ENCODE measurements around the gene CDH22.

The CDH22 gene

DNA sequence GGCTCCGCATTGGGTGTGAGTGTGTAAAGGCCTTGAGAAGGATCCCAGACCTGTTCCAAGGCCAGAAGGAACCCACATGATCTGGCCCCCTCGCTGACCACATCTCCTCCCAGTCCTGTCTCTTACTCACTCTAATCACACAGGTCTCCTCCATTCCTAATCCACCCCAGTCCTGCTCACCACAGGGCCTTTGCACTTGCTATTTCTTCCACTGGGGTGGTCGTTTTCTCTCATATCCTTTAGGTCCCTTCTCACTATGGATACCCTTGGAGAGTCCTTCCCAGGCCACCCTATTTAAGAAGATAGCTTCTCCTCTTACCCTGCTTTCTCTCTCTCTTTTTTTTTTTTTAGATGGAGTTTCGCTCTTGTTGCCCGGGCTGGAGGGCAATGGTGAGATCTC, 124.5 kb downstream of the CDH22 start:
- no peak overlapping the region for H3K4me3 ChIP-seq (ENCODE audit: low read length)
- no peak for TF ChIP-seq ZNF274 (IDR thresholded peaks at IDR 0.05; ENCODE audit: low read depth, low read length)

DNA sequence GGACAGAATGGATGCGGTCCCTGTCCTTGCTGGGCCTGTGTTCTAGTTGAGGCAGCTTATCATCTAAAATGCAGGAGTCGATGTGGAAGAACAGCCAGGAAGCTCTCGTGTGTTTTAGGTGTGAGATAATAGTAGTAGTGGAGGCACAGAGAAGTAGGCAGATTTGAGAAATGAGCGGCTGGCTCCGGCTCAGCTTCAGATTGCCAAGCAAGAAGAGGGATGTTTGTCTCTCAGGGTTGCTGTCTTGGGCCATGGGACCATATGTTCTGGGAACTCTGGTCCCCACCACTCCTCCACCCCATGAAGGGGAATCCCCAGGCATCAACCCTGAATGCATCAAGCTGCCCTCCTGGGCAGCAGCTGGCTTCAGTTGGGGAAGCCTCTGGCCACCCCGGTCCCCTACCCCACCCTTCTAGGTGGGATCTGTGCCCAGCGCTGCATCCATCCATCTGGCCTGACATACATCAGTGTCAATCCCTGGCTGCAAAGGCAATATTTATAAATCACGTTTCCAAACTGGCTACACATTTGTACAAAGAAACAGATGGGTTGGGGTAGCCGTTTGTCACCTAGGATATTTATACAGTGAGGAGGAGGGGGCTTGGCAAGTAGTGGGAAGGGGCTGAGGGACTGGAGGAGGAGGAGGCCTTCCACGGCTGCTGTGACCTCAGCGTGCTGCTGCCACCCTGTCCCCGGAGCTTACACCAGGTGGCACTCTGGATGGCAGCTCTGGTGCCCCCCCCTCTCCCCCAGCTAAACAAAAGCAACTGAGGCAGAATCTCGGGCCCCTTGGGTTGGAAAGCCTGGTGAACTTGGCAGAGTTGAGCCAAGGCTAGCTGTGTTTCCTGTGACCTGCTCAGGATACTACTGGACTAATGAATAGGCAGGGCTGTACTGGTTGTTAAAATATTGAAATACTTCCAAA, 125.8 kb downstream of the CDH22 start:
- TF ChIP-seq ZNF274 (IDR thresholded peaks at IDR 0.05; ENCODE audit: low read depth, low read length), result no peak

DNA sequence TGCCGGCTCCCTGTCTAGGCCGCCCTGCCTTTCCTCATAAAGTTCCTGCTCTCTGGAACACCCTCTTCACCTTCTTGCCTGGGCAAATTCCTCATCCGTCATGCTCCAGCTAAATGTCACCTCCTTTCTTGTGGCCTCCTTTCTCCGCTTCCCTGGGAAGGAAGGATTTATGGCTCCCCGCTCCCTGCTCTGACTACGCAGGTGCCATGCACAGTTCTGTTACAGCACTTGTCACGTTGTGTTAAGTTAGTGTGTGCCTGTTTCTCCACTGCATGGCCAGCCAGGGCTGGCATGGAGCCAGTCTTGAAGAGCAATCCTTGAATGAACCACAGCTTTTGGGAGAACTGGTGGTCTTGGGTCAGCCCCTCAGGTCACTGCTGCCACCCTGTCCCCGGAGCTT, 128.4 kb downstream of the CDH22 start:
- TF ChIP-seq ZNF274 (IDR thresholded peaks at IDR 0.05; ENCODE audit: low read depth, low read length), result no peak

More for the DNA sequence above, 125.8 kb downstream of the CDH22 start:
- no peak overlapping the region for H3K4me3 ChIP-seq (ENCODE audit: low read length)

DNA sequence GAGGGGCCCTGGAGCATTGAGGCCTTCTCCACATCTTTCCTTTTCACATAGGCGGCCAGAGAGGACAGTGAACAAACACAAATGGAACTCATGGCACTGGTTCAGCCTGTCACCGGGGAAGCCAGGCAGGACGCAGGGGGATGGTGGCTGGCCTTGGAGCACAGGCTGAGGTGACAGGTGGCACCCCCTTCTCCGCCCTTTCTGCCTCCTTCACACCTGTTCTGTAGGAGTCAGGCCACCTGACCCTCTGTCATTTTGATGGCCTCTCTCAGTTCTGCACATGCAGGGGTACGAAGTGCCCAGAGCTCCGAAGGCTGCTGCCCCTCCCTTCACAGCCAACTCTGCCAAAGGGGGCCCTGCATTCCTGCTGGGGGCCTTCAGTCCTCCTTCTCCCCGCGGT, 129.4 kb downstream of the CDH22 start:
- H3K4me3 ChIP-seq (ENCODE audit: low read length), result no peak overlapping the region
- no peak for TF ChIP-seq ZNF274 (IDR thresholded peaks at IDR 0.05; ENCODE audit: low read depth, low read length)

More for the DNA sequence above, 128.4 kb downstream of the CDH22 start:
- H3K4me3 ChIP-seq (ENCODE audit: low read length), result no peak overlapping the region

DNA sequence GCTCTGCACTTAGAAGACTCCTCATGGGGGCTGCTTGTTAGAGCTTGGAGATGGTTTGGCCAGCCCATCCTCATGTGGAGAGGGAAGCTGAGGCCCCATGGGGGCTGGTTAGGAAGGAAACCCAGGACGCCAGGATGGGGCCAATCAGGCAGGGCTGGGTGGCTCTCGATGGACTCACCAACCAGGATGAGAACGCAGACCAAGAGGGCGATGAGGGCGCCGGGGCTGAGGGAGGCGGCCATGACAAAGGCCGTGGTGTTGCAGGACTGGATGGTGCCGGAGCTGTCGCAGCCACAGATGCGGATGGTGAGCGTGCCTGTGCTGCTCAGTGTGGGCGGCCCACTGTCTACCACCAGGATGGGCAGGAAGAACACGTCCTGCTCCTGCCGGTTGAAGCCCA, 130.5 kb downstream of the CDH22 start:
- TF ChIP-seq ZNF274 (IDR thresholded peaks at IDR 0.05; ENCODE audit: low read depth, low read length), result no peak

DNA sequence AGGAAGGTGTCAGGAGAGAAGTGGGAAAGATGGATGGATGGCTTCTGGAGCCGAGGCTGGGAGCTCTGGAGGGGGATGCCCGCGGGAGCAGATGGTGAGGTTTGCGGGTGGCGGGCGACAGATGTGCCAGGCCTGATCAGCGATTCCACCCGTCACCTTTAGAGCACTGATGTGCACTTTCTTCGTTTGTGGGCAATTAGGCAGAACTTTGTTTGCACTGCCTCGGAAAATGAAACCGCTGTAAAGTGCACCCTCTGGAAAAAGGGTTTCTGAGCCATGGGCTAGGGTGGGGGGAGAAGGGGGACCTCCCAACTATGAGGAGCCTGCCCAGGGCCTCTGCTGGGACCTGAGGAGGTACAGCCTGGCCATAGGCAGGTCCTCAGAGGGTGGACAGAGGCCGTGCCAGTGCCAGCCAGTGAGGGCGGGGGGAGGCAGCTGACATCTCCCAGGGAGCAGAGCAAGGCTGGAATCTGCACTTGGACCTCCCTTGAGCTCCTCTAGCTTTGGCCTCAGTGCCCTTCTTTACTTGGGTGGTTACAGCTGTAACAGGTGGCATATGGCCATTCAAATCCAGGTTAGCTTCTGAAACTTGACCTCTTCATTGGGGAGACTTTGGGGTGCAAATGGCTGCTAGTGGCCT, 131.4 kb downstream of the CDH22 start:
- H3K4me3 ChIP-seq (ENCODE audit: low read length), result no peak overlapping the region
- TF ChIP-seq ZNF274 (IDR thresholded peaks at IDR 0.05; ENCODE audit: low read depth, low read length), result no peak

More for the DNA sequence above, 130.5 kb downstream of the CDH22 start:
- no peak overlapping the region for H3K4me3 ChIP-seq (ENCODE audit: low read length)

DNA sequence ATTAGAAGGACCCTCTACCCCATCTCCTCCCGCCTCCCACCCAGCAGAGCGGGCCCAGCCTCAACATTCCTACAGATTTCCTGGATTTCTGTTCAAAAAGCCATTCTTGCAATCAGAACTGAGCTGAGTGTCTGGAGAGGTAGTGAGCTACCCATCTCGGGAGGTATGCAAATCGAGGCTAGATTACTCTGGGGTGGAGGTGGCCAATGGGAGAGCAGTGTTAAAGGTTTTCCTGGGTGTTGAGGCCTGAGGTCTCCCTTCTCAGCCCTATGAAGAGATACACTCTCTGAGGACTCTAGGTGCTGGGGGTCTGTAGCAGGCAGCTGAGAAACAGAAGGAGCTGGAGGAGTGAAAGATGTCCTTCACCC, 133.2 kb downstream of the CDH22 start:
- no peak for TF ChIP-seq ZNF274 (IDR thresholded peaks at IDR 0.05; ENCODE audit: low read depth, low read length)
- H3K4me3 ChIP-seq (ENCODE audit: low read length), result no peak overlapping the region

DNA sequence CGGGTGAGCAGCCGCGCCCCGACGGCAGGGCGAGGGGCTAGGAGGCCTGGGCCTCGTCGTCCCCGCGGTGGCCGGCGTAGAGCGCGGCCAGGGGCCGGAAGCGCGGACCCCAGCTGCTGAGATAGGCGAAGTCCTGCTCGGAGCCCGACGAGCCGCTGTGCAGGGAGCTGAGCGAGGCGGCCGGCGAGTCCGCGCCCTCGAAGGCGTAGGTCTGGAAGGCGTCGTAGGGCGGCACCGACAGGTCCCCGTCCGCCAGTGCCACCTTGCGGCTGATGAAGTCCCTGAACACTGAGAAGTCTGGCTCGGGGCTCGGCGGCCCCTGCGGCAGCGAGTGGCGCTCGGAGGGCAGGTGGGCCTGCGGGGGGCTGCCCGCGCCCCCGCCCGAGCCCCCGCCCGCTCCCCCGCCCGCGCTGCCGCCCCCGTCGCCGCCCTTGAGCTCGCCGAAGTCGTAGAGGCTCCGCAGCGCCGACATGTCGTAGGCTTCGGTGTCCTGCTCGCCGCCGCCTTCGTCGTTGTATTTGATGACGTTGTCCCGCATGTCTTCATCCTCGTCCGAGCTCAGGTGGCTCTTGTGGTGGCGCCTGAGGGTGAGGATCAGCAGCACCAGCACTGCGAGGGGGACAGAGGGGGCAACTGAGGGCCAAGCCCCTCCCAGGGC, 133.7 kb downstream of the CDH22 start:
- no peak for TF ChIP-seq ZNF274 (IDR thresholded peaks at IDR 0.05; ENCODE audit: low read depth, low read length)
- H3K4me3 ChIP-seq (ENCODE audit: low read length), result no peak overlapping the region

DNA sequence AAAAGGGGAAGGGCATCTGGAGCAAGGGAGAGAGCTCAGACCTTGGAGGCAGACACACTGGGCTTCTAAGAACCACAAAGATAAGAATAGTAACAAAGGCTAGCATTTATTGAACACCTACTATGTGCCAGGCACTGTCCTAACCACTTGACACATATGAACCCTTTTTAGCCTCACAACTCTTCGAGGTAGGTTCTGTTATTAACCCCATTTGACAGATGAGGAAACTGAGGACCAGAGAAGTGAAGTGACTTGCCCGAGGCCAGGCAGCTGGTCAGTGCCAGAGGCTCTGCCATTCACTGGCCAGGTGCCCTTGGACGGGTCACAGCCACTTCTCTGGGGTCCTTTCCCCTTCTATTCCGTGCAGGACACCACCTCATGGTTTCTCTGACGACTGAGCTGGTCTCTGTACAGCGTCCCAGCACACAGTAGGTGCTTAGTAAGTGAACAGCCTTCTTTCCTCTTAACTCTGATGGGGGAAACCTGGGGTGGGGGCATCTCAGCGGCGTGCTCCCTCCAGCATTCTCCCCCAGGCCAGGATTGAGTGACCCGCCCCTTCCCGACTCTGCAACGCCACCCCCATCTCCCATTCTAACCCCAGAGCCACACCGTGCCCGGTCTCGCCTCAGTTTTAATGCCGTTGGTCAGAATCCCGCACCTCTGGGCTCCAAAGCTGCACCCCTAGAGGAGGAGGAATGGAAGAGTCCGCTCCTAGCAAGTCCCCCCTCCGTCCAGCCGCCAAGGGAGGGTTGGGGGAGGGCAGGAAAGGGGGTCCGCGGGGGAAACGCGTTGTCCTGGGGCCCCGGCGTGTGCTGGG, 134.4 kb downstream of the CDH22 start:
- no peak overlapping the region for H3K4me3 ChIP-seq (ENCODE audit: low read length)
- TF ChIP-seq ZNF274 (IDR thresholded peaks at IDR 0.05; ENCODE audit: low read depth, low read length), result no peak

DNA sequence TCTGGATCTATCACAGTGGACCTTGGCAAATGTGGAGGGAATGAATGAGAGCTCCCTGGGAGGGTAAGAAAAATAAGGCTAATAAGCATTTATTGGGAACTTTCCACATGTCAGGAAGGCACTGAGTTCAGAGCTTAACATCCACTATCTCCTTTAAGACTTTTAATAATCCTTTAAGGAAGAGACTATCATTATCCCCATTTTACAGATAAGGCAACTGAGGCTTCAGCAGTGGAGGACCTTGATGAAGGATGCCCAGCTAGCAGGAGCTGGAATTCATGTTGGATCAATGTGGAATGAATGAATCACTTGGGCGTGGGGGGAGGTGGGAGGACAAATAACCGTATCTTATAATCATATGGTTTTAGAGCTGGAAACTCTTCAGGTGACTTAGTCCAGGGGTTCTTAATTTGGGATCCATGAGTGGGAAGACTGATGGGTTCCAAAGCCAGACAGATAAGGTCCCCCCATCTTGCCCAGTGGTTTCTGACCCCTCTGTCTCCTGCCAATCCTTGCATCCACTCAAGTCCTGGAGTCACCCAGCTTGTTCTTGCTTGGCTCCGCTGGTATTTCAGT, 135.2 kb downstream of the CDH22 start:
- TF ChIP-seq ZNF274 (IDR thresholded peaks at IDR 0.05; ENCODE audit: low read depth, low read length), result no peak
- H3K4me3 ChIP-seq (ENCODE audit: low read length), result no peak overlapping the region

DNA sequence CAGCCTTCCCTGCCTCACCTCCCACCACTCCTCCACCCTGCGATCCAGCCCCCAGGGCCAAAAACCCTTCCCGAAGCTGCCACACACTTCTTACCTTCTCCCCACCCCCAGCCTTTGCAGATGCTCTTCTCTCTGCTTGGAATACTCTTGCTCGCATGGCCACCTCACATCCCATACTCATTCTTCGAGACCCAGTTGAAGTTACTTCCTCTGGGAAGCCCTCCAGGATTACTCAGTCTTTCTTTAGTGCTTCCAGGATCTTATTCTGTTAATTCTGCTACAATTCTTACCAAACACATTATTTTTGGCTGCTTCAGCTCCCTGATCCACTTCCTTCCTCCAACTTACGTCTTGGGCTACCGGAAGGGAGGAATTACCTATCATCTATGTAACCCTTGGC, 135.8 kb downstream of the CDH22 start:
- no peak overlapping the region for H3K4me3 ChIP-seq (ENCODE audit: low read length)

DNA sequence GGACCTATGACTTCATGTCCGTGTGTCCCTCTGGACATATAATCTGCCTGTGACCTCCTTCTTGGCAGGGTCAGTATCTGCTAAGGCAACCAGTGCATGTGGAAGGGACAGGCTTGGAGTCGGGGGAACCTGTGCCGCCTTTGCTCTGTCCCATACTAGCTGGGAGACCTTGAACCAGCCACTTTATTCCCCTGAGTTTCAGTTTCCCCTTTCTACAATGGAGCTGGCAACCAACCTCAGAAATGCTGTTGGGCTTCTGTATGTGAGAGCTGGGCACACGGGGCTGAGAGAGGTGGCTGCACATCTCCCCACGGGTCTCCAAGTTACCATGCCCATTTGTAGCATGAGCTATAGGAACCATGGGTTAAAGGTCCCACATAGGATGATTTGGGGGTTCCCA, 136.4 kb downstream of the CDH22 start:
- H3K4me3 ChIP-seq (ENCODE audit: low read length), result no peak overlapping the region
- no peak for TF ChIP-seq ZNF274 (IDR thresholded peaks at IDR 0.05; ENCODE audit: low read depth, low read length)

More for the DNA sequence above, 135.8 kb downstream of the CDH22 start:
- no peak for TF ChIP-seq ZNF274 (IDR thresholded peaks at IDR 0.05; ENCODE audit: low read depth, low read length)

DNA sequence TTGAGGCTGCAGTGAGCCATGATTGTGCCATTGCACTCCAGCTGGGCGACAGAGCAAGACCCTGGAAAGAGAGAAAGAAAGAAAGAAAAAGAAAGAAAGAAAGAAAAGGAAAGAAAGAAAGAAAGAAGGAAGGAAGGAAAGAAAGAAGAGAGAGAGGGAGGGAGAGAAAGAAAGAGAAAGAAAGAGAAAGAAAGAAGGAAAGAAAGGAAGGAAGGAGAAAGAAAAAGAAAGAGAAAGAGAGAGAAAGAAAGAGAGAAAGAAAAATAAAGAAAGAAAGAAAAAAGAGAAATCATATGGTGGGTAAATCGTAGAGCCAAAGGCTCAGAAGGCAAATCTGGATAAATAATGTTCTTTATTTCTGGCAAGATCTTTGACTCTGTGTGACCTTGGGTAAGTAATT, 136.8 kb downstream of the CDH22 start:
- TF ChIP-seq ZNF274 (IDR thresholded peaks at IDR 0.05; ENCODE audit: low read depth, low read length), result no peak
- no peak overlapping the region for H3K4me3 ChIP-seq (ENCODE audit: low read length)
